NCI-H774 (cell line): ENCODE data around the gene PKN2.
"Not testable (repeated sequence)": the region's sequence is repeated elsewhere in the genome, so short reads cannot be mapped to it uniquely, and the experiment has no call there.

ENCODE experiments used
- DNase-seq: peaks from one replicate; lab custom pipeline; 2025; lab: John Stamatoyannopoulos, UW

The PKN2 gene

DNA sequence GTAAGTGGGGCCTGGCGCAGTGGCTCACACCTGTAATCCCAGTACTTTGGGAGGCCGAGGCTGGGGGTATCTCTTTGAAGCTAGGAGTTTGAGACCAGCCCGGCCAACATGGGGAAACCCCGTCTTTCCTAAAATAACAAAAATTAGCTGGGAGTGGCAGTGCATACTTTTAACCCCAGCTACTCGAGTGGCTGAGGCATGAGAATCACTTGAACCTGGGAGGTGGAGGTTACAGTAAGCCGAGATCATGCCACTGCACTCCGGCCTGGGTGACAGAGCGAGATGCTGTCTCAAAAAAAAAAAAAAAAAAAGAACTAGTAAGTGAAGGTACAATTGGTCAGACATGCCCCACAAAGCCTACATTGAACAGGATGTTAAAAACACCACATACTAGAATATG, 196.6 kb downstream of the PKN2 start:
- DNase-seq, result not testable (repeated sequence)

DNA sequence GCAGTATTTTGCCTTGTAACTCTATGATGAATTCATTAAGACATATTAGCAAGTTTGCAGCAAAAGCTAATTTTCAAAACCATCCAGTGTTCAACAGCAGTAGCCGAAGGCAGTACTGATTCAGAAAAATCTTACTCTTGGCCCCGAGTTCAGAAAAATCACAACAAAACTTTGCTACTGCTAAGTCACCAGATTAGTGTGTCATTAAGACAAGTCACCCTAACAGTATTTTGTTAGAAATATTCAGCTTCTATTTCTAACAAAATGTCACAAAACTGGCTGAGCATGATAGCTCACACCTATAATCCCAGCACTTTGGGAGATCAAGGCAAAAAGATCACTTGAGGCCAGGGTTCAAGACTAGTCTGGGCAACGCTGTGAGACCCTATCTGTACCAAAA, 199.1 kb downstream of the PKN2 start:
- DNase-seq, result no peak
